ENCODE measurements around the gene XPA. TPM values are rescaled to one million over a fixed set of nuclear protein-coding genes. Genes with fewer than 3 reads are reported as not detected.

XPA gene
- total RNA-seq, 1 donor = 8.7 TPM

GRCh38 chr9:97625620-97626019 lies 71.5 kb downstream of the XPA start:
- no peaks in the 10 kb centered on the region for H3K9me3 ChIP-seq (ENCODE audit: low read depth, low read length)
- no peaks in the 10 kb centered on the region for H3K4me1 ChIP-seq (ENCODE audit: insufficient read depth, low read length)
- H3K79me2 ChIP-seq (ENCODE audit: insufficient read depth, low read length) = peaks cover 35% of the 10 kb centered on the region
- H3K27me3 ChIP-seq (ENCODE audit: insufficient read depth, low read length) = no peaks in the 10 kb centered on the region
- no peak overlapping the region for H3K4me3 ChIP-seq (ENCODE audit: insufficient read depth, low read length)
- DNase-seq (ENCODE audit: insufficient read length, low spot score, missing footprints) = no peak
- no peak overlapping the region for H3K27ac ChIP-seq (ENCODE audit: low read depth, low read length)
- no peak for TF ChIP-seq CTCF (IDR thresholded peaks at IDR 0.05; ENCODE audit: extremely low read depth, low read depth, low read length)
- no peak overlapping the region for H2AFZ ChIP-seq (ENCODE audit: low read length)
- H4K20me1 ChIP-seq (ENCODE audit: insufficient read depth, low read length) = no peaks in the 10 kb centered on the region
- H3K4me2 ChIP-seq (ENCODE audit: insufficient read depth, low read length) = no peak overlapping the region
- H3K36me3 ChIP-seq (ENCODE audit: insufficient read depth, low read length) = peaks cover 18% of the 10 kb centered on the region

Other genes with a start within 250 kb of the XPA start
- gene TMOD1, start 195.7 kb downstream of the XPA start, total RNA-seq = not detected in 2 replicates
- 16.3 and 19.4 TPM in 2 replicates for gene TSTD2, start 64.0 kb downstream of the XPA start, total RNA-seq
- 28.0 and 37.3 TPM in 2 replicates for gene NCBP1, start 63.5 kb downstream of the XPA start, total RNA-seq
- not detected in 2 replicates for gene FOXE1, start 155.9 kb upstream of the XPA start, total RNA-seq
- gene TRMO, start 225.2 kb upstream of the XPA start, total RNA-seq = 23.9 and 26.5 TPM in 2 replicates
- not detected in 2 replicates for gene HEMGN, start 240.8 kb upstream of the XPA start, total RNA-seq

All from osteoblast (primary cell).